ENCODE data around the gene PNPLA2.

DNA sequence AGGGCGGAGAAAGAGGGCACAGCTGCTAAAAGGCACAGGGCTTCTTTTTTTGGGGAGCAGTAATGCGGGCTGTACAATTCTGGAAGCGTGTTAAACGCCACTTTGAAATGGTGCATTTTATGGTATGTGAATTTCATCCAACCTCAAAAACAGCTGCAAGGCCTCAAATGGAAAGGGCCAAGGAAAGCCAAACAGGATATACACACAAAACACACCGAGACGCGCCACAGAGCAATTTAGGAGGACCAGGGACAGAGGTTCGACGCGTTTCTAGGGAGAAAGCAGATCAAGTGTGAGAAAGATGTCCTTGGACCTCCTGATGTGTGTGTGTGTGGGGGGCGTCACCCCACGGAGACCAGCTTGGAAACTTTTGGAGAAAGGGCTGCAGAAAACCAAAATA, 55.0 kb downstream of the PNPLA2 start:
- TF ChIP-seq EZH2 (IDR thresholded peaks at IDR 0.05; ENCODE audit: low read length, unreplicated experiment) (no peak), EZH2phosphoT487 (IDR thresholded peaks at IDR 0.05; ENCODE audit: borderline replicate concordance, low read length) (no peak)
- TF ChIP-seq, protein P1, sequence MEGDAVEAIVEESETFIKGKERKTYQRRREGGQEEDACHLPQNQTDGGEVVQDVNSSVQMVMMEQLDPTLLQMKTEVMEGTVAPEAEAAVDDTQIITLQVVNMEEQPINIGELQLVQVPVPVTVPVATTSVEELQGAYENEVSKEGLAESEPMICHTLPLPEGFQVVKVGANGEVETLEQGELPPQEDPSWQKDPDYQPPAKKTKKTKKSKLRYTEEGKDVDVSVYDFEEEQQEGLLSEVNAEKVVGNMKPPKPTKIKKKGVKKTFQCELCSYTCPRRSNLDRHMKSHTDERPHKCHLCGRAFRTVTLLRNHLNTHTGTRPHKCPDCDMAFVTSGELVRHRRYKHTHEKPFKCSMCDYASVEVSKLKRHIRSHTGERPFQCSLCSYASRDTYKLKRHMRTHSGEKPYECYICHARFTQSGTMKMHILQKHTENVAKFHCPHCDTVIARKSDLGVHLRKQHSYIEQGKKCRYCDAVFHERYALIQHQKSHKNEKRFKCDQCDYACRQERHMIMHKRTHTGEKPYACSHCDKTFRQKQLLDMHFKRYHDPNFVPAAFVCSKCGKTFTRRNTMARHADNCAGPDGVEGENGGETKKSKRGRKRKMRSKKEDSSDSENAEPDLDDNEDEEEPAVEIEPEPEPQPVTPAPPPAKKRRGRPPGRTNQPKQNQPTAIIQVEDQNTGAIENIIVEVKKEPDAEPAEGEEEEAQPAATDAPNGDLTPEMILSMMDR (conservative IDR thresholded peaks at IDR 0.05; ENCODE audit: low read depth, low read length), result no peak

Data from PC-3 (cell line).